Measurements from ENCODE around the gene PEAR1.

DNA sequence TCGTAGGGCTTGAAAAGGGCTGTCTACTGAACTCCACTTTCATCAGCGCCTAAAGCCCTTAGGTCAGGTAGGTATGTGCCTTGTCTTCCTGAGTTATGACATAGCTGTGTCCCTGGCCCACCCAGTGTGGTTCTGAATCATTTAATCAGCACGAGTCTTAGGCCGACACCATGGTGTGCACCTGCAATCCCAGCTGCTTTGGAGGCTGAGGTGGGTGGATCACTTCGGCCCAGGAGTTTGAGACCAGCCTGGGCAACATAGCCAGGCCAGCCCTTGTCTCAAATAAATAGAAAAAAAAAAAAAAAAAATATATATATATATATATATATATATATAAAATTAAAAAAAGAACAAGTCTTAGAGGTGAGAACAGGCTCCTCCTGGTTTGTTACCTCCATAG lies 42.7 kb downstream of the PEAR1 start:
- TF ChIP-seq MYC (IDR thresholded peaks at IDR 0.05; ENCODE audit: low read depth, low read length) (no peak), POLR2A (IDR thresholded peaks at IDR 0.05; ENCODE audit: extremely low read depth, insufficient read length) (no peak)
- TF ChIP-seq, protein P1, sequence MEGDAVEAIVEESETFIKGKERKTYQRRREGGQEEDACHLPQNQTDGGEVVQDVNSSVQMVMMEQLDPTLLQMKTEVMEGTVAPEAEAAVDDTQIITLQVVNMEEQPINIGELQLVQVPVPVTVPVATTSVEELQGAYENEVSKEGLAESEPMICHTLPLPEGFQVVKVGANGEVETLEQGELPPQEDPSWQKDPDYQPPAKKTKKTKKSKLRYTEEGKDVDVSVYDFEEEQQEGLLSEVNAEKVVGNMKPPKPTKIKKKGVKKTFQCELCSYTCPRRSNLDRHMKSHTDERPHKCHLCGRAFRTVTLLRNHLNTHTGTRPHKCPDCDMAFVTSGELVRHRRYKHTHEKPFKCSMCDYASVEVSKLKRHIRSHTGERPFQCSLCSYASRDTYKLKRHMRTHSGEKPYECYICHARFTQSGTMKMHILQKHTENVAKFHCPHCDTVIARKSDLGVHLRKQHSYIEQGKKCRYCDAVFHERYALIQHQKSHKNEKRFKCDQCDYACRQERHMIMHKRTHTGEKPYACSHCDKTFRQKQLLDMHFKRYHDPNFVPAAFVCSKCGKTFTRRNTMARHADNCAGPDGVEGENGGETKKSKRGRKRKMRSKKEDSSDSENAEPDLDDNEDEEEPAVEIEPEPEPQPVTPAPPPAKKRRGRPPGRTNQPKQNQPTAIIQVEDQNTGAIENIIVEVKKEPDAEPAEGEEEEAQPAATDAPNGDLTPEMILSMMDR (IDR thresholded peaks at IDR 0.05; ENCODE audit: low read depth, low read length): no peak
- TF ChIP-seq, protein P2, sequence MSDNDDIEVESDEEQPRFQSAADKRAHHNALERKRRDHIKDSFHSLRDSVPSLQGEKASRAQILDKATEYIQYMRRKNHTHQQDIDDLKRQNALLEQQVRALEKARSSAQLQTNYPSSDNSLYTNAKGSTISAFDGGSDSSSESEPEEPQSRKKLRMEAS (IDR thresholded peaks at IDR 0.05; ENCODE audit: low read depth, low read length): no peak

All from NB4 (cell line).